NCI-H69 (cell line): Measurements from ENCODE around the gene PLCH2.

ENCODE experiments used
- DNase-seq: peaks from one replicate; lab custom pipeline; 2025; lab: John Stamatoyannopoulos, UW

The PLCH2 gene

DNA sequence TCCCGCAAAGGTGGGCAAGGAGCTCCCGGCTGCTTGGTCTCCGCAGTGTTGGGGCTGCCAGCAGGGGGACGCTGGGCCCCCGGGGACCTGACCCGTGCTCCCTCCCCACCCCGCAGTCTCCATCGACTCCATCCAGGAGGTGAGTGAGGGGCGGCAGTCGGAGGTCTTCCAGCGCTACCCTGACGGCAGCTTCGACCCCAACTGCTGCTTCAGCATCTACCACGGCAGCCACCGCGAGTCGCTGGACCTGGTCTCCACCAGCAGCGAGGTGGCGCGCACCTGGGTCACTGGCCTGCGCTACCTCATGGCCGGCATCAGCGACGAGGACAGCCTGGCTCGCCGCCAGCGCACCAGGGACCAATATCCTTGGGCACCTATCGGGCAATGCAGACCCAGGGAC, 3.5 kb downstream of the PLCH2 start:
- no peak for DNase-seq

DNA sequence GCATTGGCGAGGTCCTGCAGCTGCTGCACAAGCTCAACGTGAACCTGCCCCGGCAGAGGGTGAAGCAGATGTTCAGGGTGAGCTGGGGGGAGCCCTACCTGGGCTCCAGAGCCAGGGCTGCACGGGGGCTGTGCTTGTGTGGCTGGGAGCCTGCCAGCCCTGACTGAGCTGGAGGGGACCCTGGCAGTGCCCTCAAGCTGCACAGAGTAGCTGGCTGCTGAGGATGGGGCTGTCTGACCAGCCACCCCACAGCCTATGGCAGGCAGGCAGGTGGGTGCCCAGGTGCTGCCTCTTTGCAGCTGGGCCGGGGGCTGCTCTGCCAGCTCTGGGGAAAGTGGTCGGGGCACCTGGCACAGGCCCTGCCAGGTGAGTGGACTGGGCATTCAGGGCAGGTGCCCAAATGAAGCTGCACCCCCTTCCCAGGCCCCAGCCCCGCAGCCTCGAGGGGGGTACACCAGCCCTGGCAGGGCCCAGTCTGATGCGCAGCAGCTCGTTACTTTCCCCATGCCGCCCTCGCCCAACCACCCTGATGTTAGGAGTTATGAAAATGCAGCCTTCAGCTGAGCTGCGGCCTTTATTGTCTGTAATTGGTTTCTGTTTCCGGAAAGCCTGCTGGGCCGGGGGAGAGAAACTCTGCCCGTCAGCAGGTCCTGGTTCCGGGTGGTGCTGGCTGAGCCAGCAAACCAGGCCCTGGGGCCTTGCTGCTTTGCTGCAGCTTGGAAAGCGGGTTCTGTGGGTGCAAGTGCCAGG, 4.3 kb downstream of the PLCH2 start:
- peak; percentile 24 for DNase-seq

DNA sequence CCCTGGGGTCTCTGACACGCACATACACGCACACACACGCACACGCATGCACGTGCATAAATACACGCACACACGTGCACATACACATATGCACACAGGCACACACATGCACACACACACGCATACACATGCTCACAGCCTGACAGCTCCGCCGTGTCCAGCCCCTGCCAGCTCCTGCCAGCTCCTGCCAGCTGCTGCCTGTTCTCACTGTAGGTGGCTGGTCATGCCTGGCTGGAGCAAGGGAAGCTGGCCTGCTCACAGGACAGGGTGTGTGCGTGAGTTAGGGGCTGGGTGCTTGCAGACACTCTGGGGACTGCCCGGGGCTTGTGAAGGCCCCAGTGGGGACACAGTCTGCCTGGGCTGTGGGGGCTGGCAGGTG, 4.9 kb downstream of the PLCH2 start:
- DNase-seq: peak; percentile 72

DNA sequence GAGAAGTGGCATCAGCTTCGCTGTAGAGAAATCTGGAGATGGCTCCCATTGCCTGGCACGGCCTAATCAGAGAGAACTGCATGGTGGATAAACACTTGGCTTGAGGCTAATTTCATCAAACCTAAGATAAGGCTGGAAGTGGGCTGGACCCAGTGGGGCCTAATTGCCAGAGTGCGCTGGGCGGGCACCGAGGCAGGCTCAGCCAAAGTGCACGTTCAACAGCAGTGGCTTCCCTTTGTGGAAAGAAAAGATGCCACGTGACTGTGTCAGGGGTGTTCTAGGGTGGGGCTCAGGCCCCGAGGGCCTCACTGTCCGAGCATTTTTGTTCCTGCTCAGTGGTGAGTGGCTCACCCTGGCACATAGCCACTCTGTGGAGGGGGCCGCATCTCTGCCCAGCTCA, 5.8 kb downstream of the PLCH2 start:
- DNase-seq: peak; percentile 55

DNA sequence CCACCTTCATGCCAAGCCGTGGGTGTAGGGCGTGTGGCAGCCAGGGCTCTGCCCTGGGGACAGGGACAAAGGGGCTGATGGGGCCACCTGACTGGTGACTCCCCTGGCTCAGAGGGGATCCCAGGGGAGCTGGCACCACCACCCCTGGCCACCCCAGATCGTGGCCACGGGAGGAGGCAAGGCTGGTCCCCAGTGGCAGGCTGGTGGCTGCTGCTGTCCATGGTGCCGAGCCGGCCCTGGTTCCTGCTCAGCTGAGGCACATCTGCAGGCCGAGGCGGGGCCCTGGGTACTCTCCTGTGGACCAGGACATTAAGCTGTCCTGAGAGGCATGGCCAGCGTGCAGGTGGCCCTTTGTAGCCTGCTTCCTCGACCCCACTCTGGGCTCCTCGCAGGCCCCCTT, 6.5 kb downstream of the PLCH2 start:
- DNase-seq: no peak

GRCh38 chr1:2483026-2483425, 6.9 kb downstream of the PLCH2 start:
- DNase-seq: no peak

DNA sequence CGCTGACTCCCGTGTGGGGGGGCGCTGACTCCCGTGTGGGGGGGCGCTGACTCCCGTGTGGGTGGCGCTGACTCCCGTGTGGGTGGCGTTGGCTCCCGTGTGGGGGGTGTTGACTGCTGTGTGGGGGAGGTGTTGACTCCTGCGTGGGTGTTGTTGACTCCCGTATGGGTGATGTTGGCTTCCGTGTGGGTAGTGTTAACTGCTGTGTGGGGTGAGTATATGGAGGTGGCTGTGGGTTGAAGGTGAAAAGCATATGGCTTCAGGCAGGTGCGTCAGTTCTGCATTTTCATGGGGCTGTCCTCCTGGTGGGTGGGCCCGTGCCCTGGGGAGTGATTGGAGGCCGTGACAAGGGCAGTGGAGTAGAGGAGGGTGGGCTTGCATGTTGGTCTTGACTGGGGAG, 7.9 kb downstream of the PLCH2 start:
- DNase-seq: no peak

DNA sequence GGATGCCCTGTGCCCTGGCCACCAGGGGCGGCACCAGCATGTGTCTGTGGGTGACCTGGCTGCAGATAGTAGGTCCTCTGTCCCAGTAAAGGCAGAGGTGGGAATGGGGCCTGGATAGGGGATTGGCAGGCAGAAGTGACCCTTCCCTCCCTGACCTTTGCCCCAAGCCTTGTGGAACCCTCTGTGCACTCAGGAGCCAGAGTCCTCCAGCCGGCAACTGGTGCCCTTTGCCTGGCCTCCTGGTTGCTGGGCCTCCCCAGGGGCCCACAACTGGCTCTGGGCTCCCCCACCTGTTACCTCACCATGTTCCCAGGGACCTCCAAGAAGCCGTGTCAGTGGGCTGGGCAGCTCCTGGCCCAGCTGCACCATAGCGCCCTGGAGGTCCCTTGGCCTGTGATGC, 10.0 kb downstream of the PLCH2 start:
- DNase-seq: no peak

DNA sequence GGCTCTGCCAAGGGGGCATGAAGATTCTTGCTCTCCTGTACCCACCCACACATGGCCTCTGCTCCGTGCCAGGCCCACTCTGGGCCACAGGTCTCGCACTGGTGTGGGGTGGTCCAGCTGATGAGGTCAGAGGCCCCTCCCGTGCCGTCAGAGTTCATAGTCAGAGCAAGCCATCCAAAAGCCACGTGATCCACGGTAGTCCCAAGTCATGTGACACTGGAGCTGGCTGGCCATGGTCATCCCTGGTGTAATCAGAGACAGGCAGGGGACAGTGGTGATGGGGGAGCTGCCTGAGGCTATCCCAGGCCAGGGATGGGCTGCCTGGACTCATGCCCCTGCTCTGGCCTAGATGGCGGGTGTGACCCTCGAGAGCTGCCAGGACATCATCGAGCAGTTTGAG, 10.5 kb downstream of the PLCH2 start:
- no peak for DNase-seq

- no peak for DNase-seq
These were observed 12.6 kb downstream of the PLCH2 start for GRCh38 chr1:2488688-2489087.

DNA sequence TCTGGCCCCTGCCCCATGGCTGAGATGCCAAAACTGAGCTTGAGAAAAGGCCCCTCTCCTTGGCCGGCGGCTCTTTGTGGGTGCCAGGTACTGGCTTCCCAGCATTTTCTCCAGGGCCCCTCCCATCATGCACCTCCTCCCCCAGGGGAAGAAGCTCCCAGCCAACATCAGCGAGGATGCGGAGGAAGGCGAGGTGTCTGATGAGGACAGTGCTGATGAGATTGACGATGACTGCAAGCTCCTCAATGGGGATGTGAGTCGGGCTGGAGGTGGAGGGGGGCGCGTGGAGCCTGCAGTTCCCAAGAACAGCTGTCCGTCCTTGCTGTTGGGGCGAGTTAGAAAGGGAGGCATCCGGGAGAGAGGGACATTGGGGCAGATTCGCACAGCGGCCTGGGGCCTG, 13.5 kb downstream of the PLCH2 start:
- no peak for DNase-seq

GRCh38 chr1:2492091-2492490, 16.0 kb downstream of the PLCH2 start:
- peak; percentile 59 for DNase-seq

DNA sequence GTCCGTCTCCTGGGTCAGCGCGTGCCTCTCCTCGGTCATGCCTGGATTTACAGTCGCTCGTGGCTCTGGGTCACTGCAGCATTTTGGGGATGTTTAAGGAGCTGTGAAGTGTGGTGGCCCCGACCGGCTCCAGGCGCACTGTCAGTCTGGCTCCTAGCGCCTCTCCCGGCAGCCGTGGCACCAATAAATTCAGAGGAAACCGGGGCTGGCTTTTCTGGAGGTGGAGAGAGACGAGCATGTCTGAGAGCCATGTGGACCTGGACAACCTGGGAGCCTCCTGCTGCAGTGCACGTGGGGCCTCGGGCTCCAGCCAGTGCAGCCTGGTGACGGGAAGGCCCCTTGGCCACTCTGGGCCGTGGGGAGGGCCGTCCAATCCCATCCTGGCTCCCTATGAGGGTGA, 17.1 kb downstream of the PLCH2 start:
- DNase-seq: no peak

- DNase-seq: no peak
These were observed 17.7 kb downstream of the PLCH2 start for GRCh38 chr1:2493691-2494322.

GRCh38 chr1:2494323-2494693, 18.2 kb downstream of the PLCH2 start:
- DNase-seq: no peak

- DNase-seq: no peak
These were observed 18.9 kb downstream of the PLCH2 start for GRCh38 chr1:2495026-2495425.

DNA sequence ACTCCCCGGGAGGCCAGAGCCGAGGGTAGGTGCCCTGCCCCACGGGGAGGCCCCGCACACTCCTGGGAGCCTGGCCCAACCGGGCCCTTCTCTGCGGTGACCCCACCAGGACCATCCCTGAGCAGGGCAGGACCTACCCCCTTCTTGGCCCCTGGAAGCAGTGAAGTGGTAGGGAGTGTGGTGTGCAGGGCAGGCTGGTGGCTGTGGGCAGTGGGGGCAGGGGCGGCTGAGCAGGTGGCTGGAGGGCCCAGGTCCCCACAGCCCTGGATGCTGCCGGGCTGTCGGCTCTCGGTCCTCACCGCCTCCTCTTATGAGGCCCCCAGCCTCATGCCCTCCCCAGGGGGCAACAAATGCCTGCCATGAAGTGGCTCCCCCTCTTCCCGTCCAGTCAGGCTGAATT, 19.5 kb downstream of the PLCH2 start:
- DNase-seq: no peak

DNA sequence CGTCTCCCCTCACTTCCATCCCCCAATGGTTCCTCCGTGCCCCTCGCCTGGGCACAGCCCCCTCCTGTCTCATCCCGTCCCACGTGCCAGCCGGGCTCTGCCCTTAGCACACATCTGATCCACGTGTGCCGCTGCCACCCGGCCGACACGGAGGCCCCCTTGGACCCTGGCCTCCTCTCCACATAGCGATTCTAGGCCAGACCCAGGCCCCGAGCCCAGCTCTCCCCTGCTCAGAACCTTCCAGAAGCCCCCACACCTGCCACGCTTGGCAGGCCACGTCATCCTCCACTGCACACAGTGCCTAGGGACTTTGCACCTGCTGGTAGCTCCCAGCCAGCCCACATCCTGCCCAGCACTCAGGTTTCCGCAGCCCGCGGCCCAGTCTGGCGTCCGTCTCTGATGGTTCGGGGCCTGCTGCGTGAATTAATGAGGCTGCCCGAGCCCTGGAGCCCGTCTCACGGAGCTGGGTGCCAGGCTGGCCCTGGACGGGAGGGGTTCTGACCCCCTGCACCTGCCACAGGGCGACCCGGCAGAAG, 20.1 kb downstream of the PLCH2 start:
- DNase-seq: no peak

DNA sequence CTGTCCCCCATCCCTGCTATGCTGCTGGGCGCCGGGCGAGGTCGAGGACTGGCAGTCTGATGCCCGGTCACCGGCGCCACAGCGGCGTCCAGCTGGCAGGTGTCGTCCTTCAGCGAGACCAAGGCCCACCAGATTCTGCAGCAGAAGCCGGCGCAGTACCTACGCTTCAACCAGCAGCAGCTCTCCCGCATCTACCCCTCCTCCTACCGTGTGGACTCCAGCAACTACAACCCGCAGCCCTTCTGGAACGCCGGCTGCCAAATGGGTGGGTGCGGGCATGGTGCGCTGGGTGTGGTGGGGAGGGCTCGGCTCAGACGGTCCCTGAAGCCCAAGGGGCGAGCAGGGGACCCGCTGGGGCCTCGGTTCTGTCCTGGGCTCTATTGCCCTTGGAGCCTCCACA, 20.7 kb downstream of the PLCH2 start:
- DNase-seq: no peak

DNA sequence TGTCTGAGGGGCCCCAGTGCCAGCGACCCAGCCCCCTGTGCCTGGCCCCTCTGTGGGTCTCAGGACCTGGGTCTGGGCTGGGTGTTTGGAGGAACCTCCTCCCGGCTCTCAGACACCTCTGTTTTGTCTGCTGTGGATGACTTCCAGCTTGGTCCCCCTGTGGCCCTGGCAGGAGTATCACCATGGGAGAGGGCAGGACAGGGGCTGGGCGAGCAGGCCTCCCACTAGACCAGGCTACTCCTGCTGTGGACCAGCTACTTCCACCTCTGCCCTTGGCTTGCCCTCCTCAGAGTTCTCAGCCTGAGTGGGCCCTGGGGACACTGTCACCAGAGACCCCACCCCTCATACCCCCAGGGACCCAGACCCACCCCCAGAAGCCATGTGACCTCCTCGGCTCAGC, 21.8 kb downstream of the PLCH2 start:
- no peak for DNase-seq

DNA sequence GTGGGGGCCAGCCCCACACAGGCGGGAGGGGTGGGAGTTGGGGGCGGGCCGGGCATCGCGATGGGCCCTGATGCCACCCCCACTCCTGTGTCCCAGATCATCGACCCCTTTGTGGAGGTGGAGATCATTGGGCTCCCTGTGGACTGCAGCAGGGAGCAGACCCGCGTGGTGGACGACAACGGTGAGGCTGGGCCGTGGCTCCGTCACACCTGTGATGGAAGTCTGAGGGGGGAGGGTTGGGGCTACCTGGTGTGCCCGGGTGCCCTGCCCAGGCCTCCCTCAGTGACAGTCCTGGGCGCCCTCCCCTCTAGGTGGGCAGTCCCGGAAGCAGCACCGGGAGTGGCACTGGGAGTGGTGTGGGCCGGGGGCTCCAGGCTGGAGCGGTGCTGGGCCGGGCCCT, 22.6 kb downstream of the PLCH2 start:
- DNase-seq: no peak

DNA sequence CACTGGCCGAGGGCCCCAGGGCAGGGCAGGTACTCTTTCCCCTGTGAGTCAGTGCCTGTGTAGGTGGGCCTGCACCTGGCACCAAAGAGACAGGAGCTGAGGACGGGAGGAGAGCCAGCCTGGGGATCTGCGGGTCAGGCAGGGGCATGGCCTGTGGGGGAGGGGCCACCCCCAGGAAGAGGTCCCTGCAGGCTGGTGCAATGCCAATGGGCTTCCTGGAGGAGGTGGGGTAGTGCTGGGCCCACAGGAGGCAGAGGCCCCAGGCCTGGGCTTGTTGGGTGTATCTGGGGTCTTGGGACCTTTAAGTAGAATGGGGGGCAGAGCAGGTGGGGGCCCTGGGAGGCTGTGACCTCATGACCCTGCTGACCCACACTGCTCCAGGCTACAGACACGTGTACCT, 23.2 kb downstream of the PLCH2 start:
- DNase-seq: no peak

DNA sequence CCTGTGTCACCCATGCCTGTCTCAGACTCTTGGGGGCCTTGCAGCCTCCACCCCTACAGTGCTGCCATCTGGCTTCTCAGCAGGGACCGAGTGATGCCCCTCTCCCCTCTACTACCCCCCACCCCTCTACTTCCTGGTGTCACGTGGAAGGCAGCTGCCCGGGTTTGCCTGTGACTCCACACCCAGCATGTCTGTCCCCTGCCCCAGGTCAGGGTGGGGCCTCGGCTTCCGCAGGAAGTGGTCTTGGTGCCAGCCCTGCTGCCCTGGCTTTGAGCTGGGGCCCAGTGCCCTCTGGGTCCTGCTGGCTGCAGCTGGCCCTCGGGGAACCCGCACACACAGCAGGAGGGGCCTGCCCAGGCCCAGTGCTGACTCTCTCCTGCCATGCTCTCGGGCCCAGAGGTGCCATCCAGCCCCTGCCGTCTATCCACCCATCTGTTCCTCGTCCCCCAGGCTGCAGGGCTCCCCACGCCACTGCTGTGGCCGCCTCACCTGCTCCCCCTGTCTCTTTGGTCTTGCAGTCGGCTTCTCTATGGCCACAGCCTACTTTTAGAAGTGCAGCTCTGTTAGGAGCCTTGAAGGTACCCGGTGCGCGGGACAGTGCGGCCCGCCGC, 24.0 kb downstream of the PLCH2 start:
- DNase-seq: peak; percentile 69
